ENCODE measurements around the gene ATP2C2.
"Not testable (repeated sequence)": the region's sequence is repeated elsewhere in the genome, so short reads cannot be mapped to it uniquely, and the experiment has no call there.

The ATP2C2 gene

GRCh38 chr16:84343800-84344199 is 24.5 kb upstream of the ATP2C2 start:
- not testable (repeated sequence) for H3K9me3 ChIP-seq (ENCODE audit: insufficient read depth, low read depth, low read length); H3K9ac ChIP-seq (ENCODE audit: low read depth, low read length); H3K27me3 ChIP-seq (ENCODE audit: insufficient read depth, low read length); H3K36me3 ChIP-seq (ENCODE audit: insufficient read depth, low read depth, low read length); H3K4me1 ChIP-seq (ENCODE audit: insufficient read depth, low read length); H3K4me3 ChIP-seq (ENCODE audit: low read length); H3K27ac ChIP-seq (ENCODE audit: low read length)

- Histone ChIP-seq H3K4me1 (ENCODE audit: insufficient read depth, low read length) (no peaks in the 10 kb centered on the region), H3K4me3 (ENCODE audit: low read length) (no peak overlapping the region), H3K27ac (ENCODE audit: low read length) (no peak overlapping the region), H3K9ac (ENCODE audit: low read depth, low read length) (no peak overlapping the region), H3K36me3 (ENCODE audit: insufficient read depth, low read depth, low read length) (no peaks in the 10 kb centered on the region), H3K27me3 (ENCODE audit: insufficient read depth, low read length) (no peaks in the 10 kb centered on the region), H3K9me3 (ENCODE audit: insufficient read depth, low read depth, low read length) (no peaks in the 10 kb centered on the region)
These were observed 23.6 kb upstream of the ATP2C2 start for GRCh38 chr16:84344781-84345180.

- Histone ChIP-seq H3K36me3 (ENCODE audit: insufficient read depth, low read depth, low read length) (no peaks in the 10 kb centered on the region), H3K4me1 (ENCODE audit: insufficient read depth, low read length) (no peaks in the 10 kb centered on the region), H3K9me3 (ENCODE audit: insufficient read depth, low read depth, low read length) (no peaks in the 10 kb centered on the region), H3K27me3 (ENCODE audit: insufficient read depth, low read length) (no peaks in the 10 kb centered on the region), H3K9ac (ENCODE audit: low read depth, low read length) (no peak overlapping the region), H3K4me3 (ENCODE audit: low read length) (no peak overlapping the region), H3K27ac (ENCODE audit: low read length) (no peak overlapping the region)
These were observed 21.2 kb upstream of the ATP2C2 start for GRCh38 chr16:84347161-84347560.

- H3K27ac ChIP-seq (ENCODE audit: low read length) = no peak overlapping the region
- no peak overlapping the region for H3K9ac ChIP-seq (ENCODE audit: low read depth, low read length)
- no peaks in the 10 kb centered on the region for H3K36me3 ChIP-seq (ENCODE audit: insufficient read depth, low read depth, low read length)
- no peaks in the 10 kb centered on the region for H3K9me3 ChIP-seq (ENCODE audit: insufficient read depth, low read depth, low read length)
- H3K27me3 ChIP-seq (ENCODE audit: insufficient read depth, low read length) = no peaks in the 10 kb centered on the region
- H3K4me3 ChIP-seq (ENCODE audit: low read length) = no peak overlapping the region
- H3K4me1 ChIP-seq (ENCODE audit: insufficient read depth, low read length) = no peaks in the 10 kb centered on the region
These were observed 19.9 kb upstream of the ATP2C2 start for GRCh38 chr16:84348386-84348888.

- Histone ChIP-seq H3K9me3 (ENCODE audit: insufficient read depth, low read depth, low read length) (no peaks in the 10 kb centered on the region), H3K27me3 (ENCODE audit: insufficient read depth, low read length) (no peaks in the 10 kb centered on the region), H3K4me1 (ENCODE audit: insufficient read depth, low read length) (no peaks in the 10 kb centered on the region), H3K4me3 (ENCODE audit: low read length) (no peak overlapping the region), H3K27ac (ENCODE audit: low read length) (no peak overlapping the region), H3K9ac (ENCODE audit: low read depth, low read length) (no peak overlapping the region), H3K36me3 (ENCODE audit: insufficient read depth, low read depth, low read length) (no peaks in the 10 kb centered on the region)
These were observed 18.3 kb upstream of the ATP2C2 start for GRCh38 chr16:84349862-84350684.

- H3K4me3 ChIP-seq (ENCODE audit: low read length) = no peak overlapping the region
- H3K36me3 ChIP-seq (ENCODE audit: insufficient read depth, low read depth, low read length) = no peaks in the 10 kb centered on the region
- no peaks in the 10 kb centered on the region for H3K9me3 ChIP-seq (ENCODE audit: insufficient read depth, low read depth, low read length)
- H3K4me1 ChIP-seq (ENCODE audit: insufficient read depth, low read length) = no peaks in the 10 kb centered on the region
- no peak overlapping the region for H3K9ac ChIP-seq (ENCODE audit: low read depth, low read length)
- H3K27me3 ChIP-seq (ENCODE audit: insufficient read depth, low read length) = no peaks in the 10 kb centered on the region
- no peak overlapping the region for H3K27ac ChIP-seq (ENCODE audit: low read length)
These were observed 17.5 kb upstream of the ATP2C2 start for GRCh38 chr16:84350685-84351400.

GRCh38 chr16:84351630-84352029 is 16.7 kb upstream of the ATP2C2 start:
- H3K9me3 ChIP-seq (ENCODE audit: insufficient read depth, low read depth, low read length) = no peaks in the 10 kb centered on the region
- no peaks in the 10 kb centered on the region for H3K4me1 ChIP-seq (ENCODE audit: insufficient read depth, low read length)
- H3K4me3 ChIP-seq (ENCODE audit: low read length) = no peak overlapping the region
- no peaks in the 10 kb centered on the region for H3K27me3 ChIP-seq (ENCODE audit: insufficient read depth, low read length)
- H3K36me3 ChIP-seq (ENCODE audit: insufficient read depth, low read depth, low read length) = no peaks in the 10 kb centered on the region
- H3K9ac ChIP-seq (ENCODE audit: low read depth, low read length) = no peak overlapping the region
- H3K27ac ChIP-seq (ENCODE audit: low read length) = no peak overlapping the region

GRCh38 chr16:84354306-84354705 is 14.0 kb upstream of the ATP2C2 start:
- Histone ChIP-seq H3K27me3 (ENCODE audit: insufficient read depth, low read length) (no peaks in the 10 kb centered on the region), H3K9me3 (ENCODE audit: insufficient read depth, low read depth, low read length) (no peaks in the 10 kb centered on the region)

GRCh38 chr16:84355149-84355548 is 13.2 kb upstream of the ATP2C2 start:
- Histone ChIP-seq H3K27ac (ENCODE audit: low read length) (no peak overlapping the region), H3K36me3 (ENCODE audit: insufficient read depth, low read depth, low read length) (no peaks in the 10 kb centered on the region), H3K4me1 (ENCODE audit: insufficient read depth, low read length) (no peaks in the 10 kb centered on the region), H3K4me3 (ENCODE audit: low read length) (no peak overlapping the region), H3K9ac (ENCODE audit: low read depth, low read length) (no peak overlapping the region), H3K9me3 (ENCODE audit: insufficient read depth, low read depth, low read length) (no peaks in the 10 kb centered on the region), H3K27me3 (ENCODE audit: insufficient read depth, low read length) (no peaks in the 10 kb centered on the region)

More at GRCh38 chr16:84354306-84354705, 14.0 kb upstream of the ATP2C2 start:
- Histone ChIP-seq H3K4me1 (ENCODE audit: insufficient read depth, low read length) (no peaks in the 10 kb centered on the region), H3K9ac (ENCODE audit: low read depth, low read length) (no peak overlapping the region), H3K4me3 (ENCODE audit: low read length) (no peak overlapping the region), H3K36me3 (ENCODE audit: insufficient read depth, low read depth, low read length) (no peaks in the 10 kb centered on the region), H3K27ac (ENCODE audit: low read length) (no peak overlapping the region)

GRCh38 chr16:84356176-84356575 is 12.2 kb upstream of the ATP2C2 start:
- Histone ChIP-seq H3K4me1 (ENCODE audit: insufficient read depth, low read length) (no peaks in the 10 kb centered on the region), H3K9me3 (ENCODE audit: insufficient read depth, low read depth, low read length) (no peaks in the 10 kb centered on the region), H3K9ac (ENCODE audit: low read depth, low read length) (no peak overlapping the region), H3K36me3 (ENCODE audit: insufficient read depth, low read depth, low read length) (no peaks in the 10 kb centered on the region), H3K4me3 (ENCODE audit: low read length) (no peak overlapping the region), H3K27me3 (ENCODE audit: insufficient read depth, low read length) (no peaks in the 10 kb centered on the region), H3K27ac (ENCODE audit: low read length) (no peak overlapping the region)

- Histone ChIP-seq H3K4me3 (ENCODE audit: low read length) (no peak overlapping the region), H3K36me3 (ENCODE audit: insufficient read depth, low read depth, low read length) (no peaks in the 10 kb centered on the region), H3K27me3 (ENCODE audit: insufficient read depth, low read length) (no peaks in the 10 kb centered on the region), H3K9ac (ENCODE audit: low read depth, low read length) (no peak overlapping the region), H3K4me1 (ENCODE audit: insufficient read depth, low read length) (no peaks in the 10 kb centered on the region), H3K9me3 (ENCODE audit: insufficient read depth, low read depth, low read length) (no peaks in the 10 kb centered on the region), H3K27ac (ENCODE audit: low read length) (no peak overlapping the region)
These were observed 11.7 kb upstream of the ATP2C2 start for GRCh38 chr16:84356591-84357116.

Measured in iPS-20b (cell line).